Neuron (in vitro differentiated cells): ENCODE measurements around the gene CCSAP.
"Not testable (repeated sequence)": the region's sequence is repeated elsewhere in the genome, so short reads cannot be mapped to it uniquely, and the experiment has no call there.

Source experiments
- H2AFZ ChIP-seq: one replicate; pipeline ENCODE4 v1.6.1; 2013; ENCODE audit warnings: low read depth, mild to moderate bottlenecking, inconsistent platforms, low read length, moderate library complexity
- H3K27me3 ChIP-seq: one replicate; pipeline ENCODE4 v1.6.1; 2013; ENCODE audit warnings: low read length; ENCODE audit not compliant: insufficient read depth
- H3K36me3 ChIP-seq: one replicate; pipeline ENCODE4 v1.6.1; 2013; ENCODE audit warnings: low read length; ENCODE audit not compliant: insufficient read depth
- H3K4me1 ChIP-seq: one replicate; pipeline ENCODE4 v1.6.1; 2013; ENCODE audit warnings: low read length; ENCODE audit not compliant: insufficient read depth
- H3K4me3 ChIP-seq: 2 replicates; pipeline ENCODE4 v1.5.1; 2013; ENCODE audit warnings: mild to moderate bottlenecking, low read length, moderate library complexity
- H3K9me3 ChIP-seq: one replicate; pipeline ENCODE4 v1.6.1; 2013; ENCODE audit warnings: low read length

Gene CCSAP

GRCh38 chr1:229305392-229305791 lies 37.5 kb downstream of the CCSAP start:
- H3K4me1 ChIP-seq = no peaks in the 10 kb centered on the region
- no peak overlapping the region for H3K4me3 ChIP-seq
- no peaks in the 10 kb centered on the region for H3K9me3 ChIP-seq
- H2AFZ ChIP-seq = no peak overlapping the region
- H3K36me3 ChIP-seq = peaks cover 24% of the 10 kb centered on the region
- no peaks in the 10 kb centered on the region for H3K27me3 ChIP-seq

GRCh38 chr1:229303855-229304254 lies 39.0 kb downstream of the CCSAP start:
- Histone ChIP-seq H3K9me3 (no peaks in the 10 kb centered on the region), H3K4me3 (no peak overlapping the region), H3K36me3 (peaks cover 38% of the 10 kb centered on the region), H3K4me1 (no peaks in the 10 kb centered on the region), H2AFZ (no peak overlapping the region), H3K27me3 (no peaks in the 10 kb centered on the region)

GRCh38 chr1:229302740-229303139 lies 40.1 kb downstream of the CCSAP start:
- Histone ChIP-seq H3K36me3 (peaks cover 37% of the 10 kb centered on the region), H3K4me3 (no peak overlapping the region), H3K9me3 (no peaks in the 10 kb centered on the region), H2AFZ (no peak overlapping the region), H3K27me3 (no peaks in the 10 kb centered on the region), H3K4me1 (no peaks in the 10 kb centered on the region)

DNA sequence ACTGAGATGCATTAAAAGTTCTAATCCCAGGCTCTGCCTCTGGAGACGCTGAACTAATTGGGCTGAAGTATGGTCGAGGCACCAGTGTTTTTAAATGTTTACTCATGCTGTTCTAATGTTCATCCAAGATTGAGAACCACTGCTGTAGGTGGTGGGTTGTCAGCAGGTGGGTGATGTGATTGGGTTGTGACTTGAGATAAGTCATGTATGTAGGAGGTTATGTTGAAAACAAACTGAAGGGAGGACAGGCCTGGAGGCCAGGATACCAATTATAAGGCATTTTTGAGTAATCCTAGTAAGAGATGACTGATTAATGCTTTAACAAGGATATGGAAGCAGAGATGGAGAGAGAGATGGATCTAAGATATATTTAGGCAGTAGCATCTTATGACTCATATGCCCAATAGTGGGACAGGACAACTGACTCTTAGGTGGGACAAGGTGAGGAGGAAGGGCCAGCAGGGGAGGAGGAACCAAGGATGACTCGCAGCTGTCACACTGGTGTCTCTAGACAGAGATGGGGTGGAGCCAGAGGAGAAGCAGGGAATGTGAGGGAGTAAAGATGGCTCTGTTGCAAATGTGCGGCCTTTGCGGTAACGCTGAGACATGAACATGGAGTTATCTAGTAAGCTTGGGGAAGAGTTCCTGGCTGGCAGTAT lies 42.6 kb downstream of the CCSAP start:
- Histone ChIP-seq H3K4me3 (no peak overlapping the region), H3K4me1 (no peaks in the 10 kb centered on the region), H3K27me3 (no peaks in the 10 kb centered on the region), H2AFZ (no peak overlapping the region), H3K9me3 (no peaks in the 10 kb centered on the region), H3K36me3 (peaks cover 50% of the 10 kb centered on the region)

GRCh38 chr1:229298887-229299503 lies 43.9 kb downstream of the CCSAP start:
- Histone ChIP-seq H3K4me3 (no peak overlapping the region), H3K27me3 (no peaks in the 10 kb centered on the region), H3K4me1 (no peaks in the 10 kb centered on the region), H3K36me3 (peaks cover 44% of the 10 kb centered on the region), H3K9me3 (no peaks in the 10 kb centered on the region), H2AFZ (no peak overlapping the region)

DNA sequence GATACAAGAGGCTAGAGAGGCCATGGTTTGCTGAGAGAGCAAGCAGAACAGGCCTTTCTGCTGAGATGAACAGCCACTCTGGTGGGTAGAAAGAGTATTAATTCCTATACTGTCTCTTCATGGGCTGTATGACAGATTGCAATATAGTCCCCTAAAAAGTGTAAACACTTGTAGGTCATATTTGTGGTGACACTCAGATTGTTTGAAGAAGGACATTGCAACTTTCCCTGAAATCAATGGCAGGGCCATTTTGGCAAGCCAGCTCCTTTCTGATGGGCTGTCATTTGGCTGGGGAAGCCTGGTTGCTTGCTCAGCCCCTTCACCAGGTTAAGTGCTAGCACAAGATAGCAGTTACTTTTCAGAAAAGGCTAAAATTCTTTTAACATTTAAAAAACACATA lies 44.4 kb downstream of the CCSAP start:
- Histone ChIP-seq H3K4me3 (no peak overlapping the region), H2AFZ (no peak overlapping the region), H3K27me3 (no peaks in the 10 kb centered on the region), H3K36me3 (peaks cover 40% of the 10 kb centered on the region), H3K9me3 (no peaks in the 10 kb centered on the region), H3K4me1 (no peaks in the 10 kb centered on the region)

- Histone ChIP-seq H3K4me1 (no peaks in the 10 kb centered on the region), H3K4me3 (no peak overlapping the region), H3K9me3 (no peaks in the 10 kb centered on the region), H2AFZ (no peak overlapping the region), H3K36me3 (peaks cover 40% of the 10 kb centered on the region), H3K27me3 (no peaks in the 10 kb centered on the region)
These were observed 45.1 kb downstream of the CCSAP start for GRCh38 chr1:229297746-229298145.

DNA sequence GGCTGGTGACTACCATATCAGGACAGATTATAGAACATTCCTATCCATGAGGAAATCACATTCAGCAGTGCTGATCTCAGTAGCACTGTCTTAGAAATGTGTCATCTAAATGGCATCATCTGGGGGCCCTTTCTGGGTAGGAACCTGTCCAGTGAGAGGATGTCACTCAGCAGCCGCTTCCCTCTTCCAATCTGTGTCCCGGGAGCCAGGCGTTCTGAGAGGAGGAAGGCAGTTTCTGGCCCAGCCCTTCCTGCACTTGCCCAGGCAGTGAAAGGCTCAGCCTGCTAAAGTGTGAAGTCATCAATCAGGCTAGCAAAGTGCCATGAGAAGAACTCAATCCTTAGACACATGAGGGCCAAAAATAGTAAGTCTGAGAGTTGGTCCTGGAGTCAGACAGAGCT lies 46.3 kb downstream of the CCSAP start:
- Histone ChIP-seq H3K4me3 (no peak overlapping the region), H3K4me1 (no peaks in the 10 kb centered on the region), H2AFZ (no peak overlapping the region), H3K27me3 (no peaks in the 10 kb centered on the region), H3K36me3 (peaks cover 44% of the 10 kb centered on the region), H3K9me3 (no peaks in the 10 kb centered on the region)

- no peaks in the 10 kb centered on the region for H3K27me3 ChIP-seq
- H2AFZ ChIP-seq = no peak overlapping the region
- no peak overlapping the region for H3K4me3 ChIP-seq
- no peaks in the 10 kb centered on the region for H3K9me3 ChIP-seq
- H3K4me1 ChIP-seq = no peaks in the 10 kb centered on the region
- peaks cover 47% of the 10 kb centered on the region for H3K36me3 ChIP-seq
These were observed 47.1 kb downstream of the CCSAP start for GRCh38 chr1:229295745-229296144.

GRCh38 chr1:229293528-229294204 lies 49.2 kb downstream of the CCSAP start:
- H3K27me3 ChIP-seq = no peaks in the 10 kb centered on the region
- H3K9me3 ChIP-seq = no peaks in the 10 kb centered on the region
- H3K4me1 ChIP-seq = no peaks in the 10 kb centered on the region
- H3K4me3 ChIP-seq = no peak overlapping the region
- peaks cover 38% of the 10 kb centered on the region for H3K36me3 ChIP-seq
- H2AFZ ChIP-seq = no peak overlapping the region

GRCh38 chr1:229291686-229292085 lies 51.2 kb downstream of the CCSAP start:
- H2AFZ ChIP-seq, H3K9me3 ChIP-seq: not testable (repeated sequence)
- peaks cover 27% of the 10 kb centered on the region for H3K36me3 ChIP-seq

DNA sequence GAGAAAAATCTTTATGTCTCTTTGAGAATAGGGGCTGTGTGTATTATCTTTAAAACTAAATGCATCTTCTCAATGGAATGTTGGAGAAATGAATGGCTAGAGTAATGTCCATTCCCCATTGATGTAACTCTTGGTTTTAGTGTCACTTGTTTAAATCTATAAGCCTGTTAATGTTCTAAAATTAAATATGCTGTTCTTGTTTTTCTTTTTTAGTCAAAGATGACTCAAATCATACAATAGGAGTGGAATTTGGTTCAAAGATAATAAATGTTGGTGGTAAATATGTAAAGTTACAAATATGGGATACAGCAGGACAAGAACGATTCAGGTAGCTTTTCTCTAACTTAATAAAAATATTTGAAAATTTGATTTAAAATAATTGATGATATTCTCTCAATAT lies 54.3 kb downstream of the CCSAP start:
- Histone ChIP-seq H3K4me3 (no peak overlapping the region), H3K9me3 (no peaks in the 10 kb centered on the region), H3K27me3 (no peaks in the 10 kb centered on the region), H2AFZ (no peak overlapping the region), H3K4me1 (no peaks in the 10 kb centered on the region), H3K36me3 (peaks cover 23% of the 10 kb centered on the region)

More at GRCh38 chr1:229291686-229292085, 51.2 kb downstream of the CCSAP start:
- H3K27me3 ChIP-seq, H3K4me3 ChIP-seq, H3K4me1 ChIP-seq: not testable (repeated sequence)

DNA sequence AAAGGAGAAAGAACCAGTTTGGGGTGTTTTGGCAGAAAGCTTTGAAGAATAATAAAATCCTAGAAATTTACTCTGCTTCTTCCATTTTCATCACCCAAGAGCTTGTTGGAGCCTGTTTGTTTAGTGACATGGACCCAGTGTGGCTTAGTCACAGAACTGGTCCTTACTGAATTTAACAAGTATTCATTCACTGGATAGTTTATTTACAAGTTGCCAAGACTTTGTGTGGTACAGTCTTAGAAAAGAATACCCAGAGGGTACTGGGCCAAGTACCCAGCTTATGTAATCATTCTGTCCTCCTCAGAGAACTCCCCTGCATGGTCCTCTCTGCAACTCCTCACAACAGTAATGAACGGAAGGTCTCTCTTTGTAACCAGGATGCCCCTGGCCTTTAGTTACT lies 55.6 kb downstream of the CCSAP start:
- Histone ChIP-seq H3K36me3 (peaks cover 18% of the 10 kb centered on the region), H3K27me3 (no peaks in the 10 kb centered on the region), H3K4me1 (no peaks in the 10 kb centered on the region), H2AFZ (no peak overlapping the region), H3K9me3 (peaks cover 2% of the 10 kb centered on the region), H3K4me3 (no peak overlapping the region)
